Rectal smooth muscle tissue (tissue), 1 donor: ENCODE results near the gene EPHB2.

Experiments
- H3K27ac ChIP-seq: one replicate; pipeline ENCODE4 v1.7.0; 2013; ENCODE audit warnings: low read depth, low read length, inconsistent platforms
- H3K27me3 ChIP-seq: one replicate; pipeline ENCODE4 v1.7.0; 2013; ENCODE audit warnings: low read length; ENCODE audit not compliant: control insufficient read depth, insufficient read depth
- H3K36me3 ChIP-seq: one replicate; pipeline ENCODE4 v1.7.0; 2013; ENCODE audit warnings: low read length; ENCODE audit not compliant: control insufficient read depth, insufficient read depth
- H3K4me1 ChIP-seq: one replicate; pipeline ENCODE4 v1.7.0; 2013; ENCODE audit warnings: low read length; ENCODE audit not compliant: control insufficient read depth, insufficient read depth
- H3K4me3 ChIP-seq: one replicate; pipeline ENCODE4 v1.7.0; 2013; ENCODE audit warnings: low read length
- H3K9ac ChIP-seq: one replicate; pipeline ENCODE4 v1.7.0; 2013; ENCODE audit warnings: low read length

The EPHB2 gene

DNA sequence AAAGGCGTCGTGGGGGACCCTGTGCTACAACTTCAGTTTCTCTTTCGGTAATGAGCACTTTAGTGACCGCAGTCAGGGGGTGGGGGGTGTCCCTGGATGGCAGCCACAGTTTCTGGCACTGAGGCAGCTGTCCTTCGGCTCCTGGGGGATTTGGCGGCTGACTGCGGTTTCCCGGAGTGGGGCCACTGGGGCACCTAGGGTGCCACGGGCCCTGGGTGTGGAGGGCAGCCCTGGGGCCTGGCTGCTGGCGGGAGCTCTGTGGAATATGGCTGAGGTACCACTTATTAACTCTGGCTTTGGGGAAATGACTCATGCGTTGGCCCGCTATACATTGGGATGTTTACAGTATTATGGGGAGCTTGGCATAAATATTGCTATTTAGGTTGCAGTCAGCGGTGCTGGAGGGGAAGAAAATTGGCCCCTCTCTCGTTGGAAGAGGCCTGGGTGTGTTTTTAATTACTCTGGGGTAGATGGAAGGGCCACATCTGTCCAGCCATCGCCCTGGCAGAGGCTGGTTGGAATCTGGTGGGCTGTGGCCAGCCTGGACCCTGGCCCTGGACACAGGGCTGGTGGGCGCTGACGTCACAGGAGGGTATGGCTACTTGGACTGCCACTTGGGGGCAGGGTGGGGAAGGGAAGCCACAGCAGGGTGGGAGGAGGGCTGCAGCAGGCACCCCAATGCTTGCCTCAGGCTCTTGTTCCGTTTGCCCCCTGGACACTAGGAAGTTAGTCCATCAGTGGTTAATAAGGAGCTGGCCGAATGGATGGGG, 2.0 kb downstream of the EPHB2 start:
- peaks cover 3% of the 10 kb centered on the region for H3K27me3 ChIP-seq
- no peaks in the 10 kb centered on the region for H3K36me3 ChIP-seq
- H3K4me1 ChIP-seq: no peaks in the 10 kb centered on the region
- H3K9ac ChIP-seq: no peak overlapping the region
- H3K4me3 ChIP-seq: peak overlapping the region; percentile 62
- H3K27ac ChIP-seq: no peak overlapping the region

GRCh38 chr1:22714455-22714854, 3.8 kb downstream of the EPHB2 start:
- H3K27ac ChIP-seq: no peak overlapping the region
- no peak overlapping the region for H3K4me3 ChIP-seq
- no peaks in the 10 kb centered on the region for H3K4me1 ChIP-seq
- no peak overlapping the region for H3K9ac ChIP-seq
- H3K36me3 ChIP-seq: no peaks in the 10 kb centered on the region
- H3K27me3 ChIP-seq: peaks cover 3% of the 10 kb centered on the region

DNA sequence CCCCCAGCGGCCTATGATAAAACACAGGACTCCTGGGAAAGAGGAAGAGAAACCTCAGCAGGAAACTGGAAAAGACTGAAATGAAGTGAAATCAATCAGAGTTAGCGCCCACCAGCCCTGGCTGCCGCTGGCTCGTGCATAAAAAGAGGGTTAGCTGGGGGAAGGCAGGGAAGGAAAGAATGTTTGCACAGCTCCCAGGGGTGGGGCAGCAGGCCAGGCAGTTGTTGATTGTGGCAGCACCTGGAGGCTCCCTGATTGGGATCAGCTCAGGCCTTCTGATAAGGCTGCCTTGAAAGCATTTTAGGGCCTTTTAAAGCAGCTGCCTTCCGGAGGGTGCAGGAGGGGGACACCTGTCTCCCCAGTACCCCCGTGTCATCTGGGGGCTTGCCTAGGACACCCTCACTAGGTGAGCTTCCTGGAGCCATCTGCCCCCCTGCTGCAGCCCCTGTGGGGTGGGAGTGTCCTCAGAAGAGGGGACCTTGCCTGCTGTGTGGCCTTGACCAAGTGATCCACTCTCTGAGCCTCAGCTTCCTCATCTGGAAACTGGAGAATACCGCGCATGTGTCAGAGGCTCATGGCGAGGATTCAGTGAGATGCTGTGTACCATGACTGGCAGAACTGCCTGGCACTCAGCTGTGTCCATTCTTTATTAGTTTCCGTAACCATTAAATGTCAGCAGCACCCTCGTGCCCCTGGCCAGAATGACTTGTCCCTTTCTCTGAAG, 6.6 kb downstream of the EPHB2 start:
- no peak overlapping the region for H3K4me3 ChIP-seq
- no peaks in the 10 kb centered on the region for H3K36me3 ChIP-seq
- no peaks in the 10 kb centered on the region for H3K4me1 ChIP-seq
- H3K9ac ChIP-seq: no peak overlapping the region
- H3K27ac ChIP-seq: no peak overlapping the region
- H3K27me3 ChIP-seq: peaks cover 3% of the 10 kb centered on the region

GRCh38 chr1:22721122-22721873, 10.7 kb downstream of the EPHB2 start:
- Histone ChIP-seq H3K4me3 (no peak overlapping the region), H3K9ac (no peak overlapping the region), H3K27ac (no peak overlapping the region), H3K4me1 (no peaks in the 10 kb centered on the region), H3K27me3 (no peaks in the 10 kb centered on the region), H3K36me3 (no peaks in the 10 kb centered on the region)

DNA sequence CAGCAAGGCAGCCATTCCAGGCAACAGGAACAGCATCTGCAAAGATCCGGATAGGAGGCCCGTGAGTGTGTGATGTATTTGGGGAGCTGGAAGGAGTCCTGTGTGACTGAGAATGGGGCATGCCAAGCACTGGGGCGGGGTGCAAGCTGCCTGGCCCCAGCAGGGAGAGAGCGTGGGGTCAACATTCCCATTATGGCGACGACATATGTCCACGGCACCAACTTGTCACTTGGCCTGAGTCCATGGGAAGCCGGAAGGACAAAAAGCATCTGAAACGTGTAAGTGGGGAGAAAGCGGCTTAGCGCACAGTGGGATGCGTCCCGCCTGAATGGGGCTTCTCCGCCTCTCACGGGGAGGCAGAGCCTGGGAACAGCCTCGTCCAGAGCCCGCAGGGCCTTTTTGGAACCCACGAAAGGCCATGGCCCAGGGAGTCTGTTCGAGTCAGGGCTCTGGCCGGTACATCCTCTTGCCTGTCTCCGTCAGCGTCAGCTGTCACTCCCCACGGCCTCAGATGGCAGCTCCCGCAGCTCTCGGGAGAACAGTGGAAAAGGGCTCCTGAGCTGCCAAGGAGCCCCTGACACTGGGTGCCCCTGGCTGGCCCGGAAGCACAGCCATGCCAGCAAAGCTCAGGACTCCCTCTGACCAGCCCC, 12.4 kb downstream of the EPHB2 start:
- Histone ChIP-seq H3K27me3 (no peaks in the 10 kb centered on the region), H3K9ac (no peak overlapping the region), H3K27ac (no peak overlapping the region), H3K4me1 (no peaks in the 10 kb centered on the region), H3K36me3 (no peaks in the 10 kb centered on the region), H3K4me3 (no peak overlapping the region)

DNA sequence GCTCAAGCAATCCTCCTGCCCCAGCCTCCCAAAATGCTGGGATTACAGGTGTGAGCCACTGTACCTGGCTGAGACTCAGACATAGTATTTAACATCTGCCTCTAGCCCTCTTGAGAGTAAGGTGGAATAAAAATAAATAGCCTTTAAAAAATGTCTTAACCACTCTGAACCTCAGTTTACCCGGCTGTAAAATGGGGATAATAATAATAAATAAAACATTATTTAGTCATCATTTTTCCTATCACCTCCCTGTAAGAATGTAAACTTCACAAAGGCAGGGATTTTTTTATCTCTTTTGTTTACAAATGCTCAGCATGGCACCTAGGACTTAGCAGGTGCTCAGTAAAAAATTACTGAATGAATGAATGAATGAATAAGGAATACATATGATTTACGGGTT, 17.2 kb downstream of the EPHB2 start:
- Histone ChIP-seq H3K4me3 (no peak overlapping the region), H3K9ac (no peak overlapping the region), H3K36me3 (no peaks in the 10 kb centered on the region), H3K27ac (no peak overlapping the region), H3K27me3 (no peaks in the 10 kb centered on the region), H3K4me1 (no peaks in the 10 kb centered on the region)

- Histone ChIP-seq H3K27ac (no peak overlapping the region), H3K27me3 (no peaks in the 10 kb centered on the region), H3K4me1 (no peaks in the 10 kb centered on the region), H3K36me3 (no peaks in the 10 kb centered on the region), H3K9ac (no peak overlapping the region), H3K4me3 (no peak overlapping the region)
Measured at GRCh38 chr1:22728751-22729399, 18.2 kb downstream of the EPHB2 start.

DNA sequence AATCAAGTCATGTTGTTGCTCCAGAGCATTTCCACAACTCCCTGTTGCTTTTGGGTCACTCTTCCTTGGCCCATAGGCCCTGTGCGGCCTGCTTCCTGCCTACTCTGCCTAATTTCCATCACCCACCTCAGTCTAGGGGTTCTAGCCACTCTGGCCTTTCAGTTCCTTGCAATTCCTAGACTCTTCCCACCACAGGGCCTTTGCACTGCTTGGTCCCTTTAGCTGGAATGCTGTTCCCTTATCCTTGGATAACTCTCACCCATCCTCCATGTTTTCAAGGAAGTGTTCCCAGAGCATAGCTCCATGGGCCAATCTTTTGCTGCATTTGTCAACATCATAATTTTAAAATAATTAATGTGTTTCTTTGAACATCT, 18.7 kb downstream of the EPHB2 start:
- Histone ChIP-seq H3K4me3 (no peak overlapping the region), H3K4me1 (no peaks in the 10 kb centered on the region), H3K9ac (no peak overlapping the region), H3K27me3 (no peaks in the 10 kb centered on the region), H3K27ac (no peak overlapping the region), H3K36me3 (no peaks in the 10 kb centered on the region)

- H3K36me3 ChIP-seq: no peaks in the 10 kb centered on the region
- no peak overlapping the region for H3K27ac ChIP-seq
- H3K9ac ChIP-seq: no peak overlapping the region
- no peak overlapping the region for H3K4me3 ChIP-seq
- H3K4me1 ChIP-seq: no peaks in the 10 kb centered on the region
- H3K27me3 ChIP-seq: no peaks in the 10 kb centered on the region
Measured at GRCh38 chr1:22729912-22730311, 19.3 kb downstream of the EPHB2 start.

GRCh38 chr1:22731924-22732720, 21.5 kb downstream of the EPHB2 start:
- Histone ChIP-seq H3K27ac (no peak overlapping the region), H3K9ac (no peak overlapping the region), H3K36me3 (no peaks in the 10 kb centered on the region), H3K4me3 (no peak overlapping the region), H3K4me1 (no peaks in the 10 kb centered on the region), H3K27me3 (no peaks in the 10 kb centered on the region)

- H3K9ac ChIP-seq: no peak overlapping the region
- H3K4me3 ChIP-seq: no peak overlapping the region
- H3K27me3 ChIP-seq: no peaks in the 10 kb centered on the region
- H3K27ac ChIP-seq: no peak overlapping the region
- H3K36me3 ChIP-seq: no peaks in the 10 kb centered on the region
- no peaks in the 10 kb centered on the region for H3K4me1 ChIP-seq
Measured at GRCh38 chr1:22733643-22734042, 23.0 kb downstream of the EPHB2 start.
